SU-DHL-6 (cell line): ENCODE results near the gene FMNL1.

Source experiments
- H2AFZ ChIP-seq: fragments of 200-600 bp; sonication (generic); 2 replicates; pipeline ENCODE4 v1.6.1; 2014; ENCODE audit warnings: low read depth, mild to moderate bottlenecking, moderate library complexity, mixed read lengths, antibody characterized with exemption, low read length; ENCODE audit not compliant: severe bottlenecking
- H3F3A ChIP-seq: fragments of 200-600 bp; shearing (Covaris generic); 2 replicates; pipeline ENCODE4 v1.6.0; 2016; ENCODE audit warnings: antibody characterized with exemption, mild to moderate bottlenecking; ENCODE audit not compliant: insufficient read depth
- H3K27ac ChIP-seq: fragments of 200-600 bp; sonication (generic); 2 replicates; pipeline ENCODE4 v1.5.1; 2016; ENCODE audit warnings: low read depth, mild to moderate bottlenecking, low read length, moderate library complexity, mixed read lengths
- H3K27me3 ChIP-seq: fragments of 200-600 bp; sonication (generic), shearing (Covaris generic); 2 replicates; pipeline ENCODE4 v1.6.0; 2014; ENCODE audit warnings: mild to moderate bottlenecking, low read length
- H3K36me3 ChIP-seq: fragments of 200-600 bp; sonication (generic); 2 replicates; pipeline ENCODE4 v1.6.1; 2014; ENCODE audit warnings: mild to moderate bottlenecking, low read length, mixed read lengths
- H3K4me2 ChIP-seq: fragments of 300-600, 200-600 bp; shearing (Covaris generic), sonication (generic); 2 replicates; pipeline ENCODE4 v1.6.0; 2014; ENCODE audit warnings: low read length, low read depth, mild to moderate bottlenecking; ENCODE audit not compliant: poor library complexity, severe bottlenecking
- H3K4me3 ChIP-seq: fragments of 200-600 bp; sonication (generic); 2 replicates; pipeline ENCODE4 v1.5.1; 2014; ENCODE audit warnings: antibody characterized with exemption, low read length, mild to moderate bottlenecking, mixed read lengths; ENCODE audit not compliant: insufficient read depth, poor library complexity, severe bottlenecking
- H3K79me2 ChIP-seq: fragments of 200-600 bp; sonication (generic); 2 replicates; pipeline ENCODE4 v1.6.1; 2014; ENCODE audit warnings: mild to moderate bottlenecking, low read length, moderate library complexity; ENCODE audit not compliant: insufficient read depth
- H3K9ac ChIP-seq: fragments of 200-600 bp; sonication (generic); 2 replicates; pipeline ENCODE4 v1.7.0; 2014; ENCODE audit warnings: mild to moderate bottlenecking, low read length
- H3K9me2 ChIP-seq: fragments of 200-600 bp; sonication (generic); replicated peaks from 2 replicates; pipeline ENCODE4 v1.6.1; 2014; ENCODE audit warnings: low read length; ENCODE audit not compliant: insufficient read depth
- H3K9me3 ChIP-seq: fragments of 200-600 bp; sonication (generic); 2 replicates; pipeline ENCODE4 v1.6.1; 2014; ENCODE audit warnings: low read length, mixed read lengths; ENCODE audit not compliant: insufficient read depth
- H4K20me1 ChIP-seq: fragments of 200-600 bp; sonication (generic); 2 replicates; pipeline ENCODE4 v1.6.1; 2014; ENCODE audit warnings: low read depth, mild to moderate bottlenecking, antibody characterized with exemption, low read length, moderate library complexity, mixed read lengths
- CTCF ChIP-seq: fragments of 200-600 bp; sonication (generic); IDR thresholded peaks from one replicate; pipeline ENCODE4 v1.5.1; 2017; ENCODE audit warnings: antibody characterized with exemption, mild to moderate bottlenecking, low read length, moderate library complexity; ENCODE audit not compliant: insufficient read depth, poor library complexity, severe bottlenecking
- EZH2phosphoT487 ChIP-seq: fragments of 200-600 bp; sonication (generic), shearing (Covaris generic); conservative IDR thresholded peaks from 2 replicates; pipeline ENCODE4 v1.6.1; 2018; ENCODE audit warnings: mild to moderate bottlenecking, antibody characterized with exemption, low read length, moderate library complexity, mixed read lengths

Gene FMNL1

GRCh38 chr17:45243750-45244149, 22.1 kb downstream of the FMNL1 start:
- Histone ChIP-seq H3K9me3 (no peaks in the 10 kb centered on the region), H3K4me3 (no peak overlapping the region), H3K9me2 (no peaks in the 10 kb centered on the region), H2AFZ (no peak overlapping the region), H4K20me1 (no peaks in the 10 kb centered on the region), H3K36me3 (no peaks in the 10 kb centered on the region), H3K27ac (no peak overlapping the region), H3K27me3 (no peaks in the 10 kb centered on the region), H3K9ac (no peak overlapping the region), H3K4me2 (no peak overlapping the region), H3K79me2 (peaks cover 3% of the 10 kb centered on the region; the same call in 1 of the 2 replicates), H3F3A (peaks cover 4% of the 10 kb centered on the region; the same call in 1 of the 2 replicates)
- TF ChIP-seq EZH2phosphoT487 = no peak
- TF ChIP-seq CTCF = no peak

GRCh38 chr17:45244725-45245656, 23.3 kb downstream of the FMNL1 start:
- Histone ChIP-seq H4K20me1 (no peaks in the 10 kb centered on the region), H3K4me3 (no peak overlapping the region), H3K9ac (no peak overlapping the region), H3K9me3 (no peaks in the 10 kb centered on the region), H3K27me3 (no peaks in the 10 kb centered on the region), H3K4me2 (no peak overlapping the region), H3F3A (peaks cover 4% of the 10 kb centered on the region; the same call in 1 of the 2 replicates), H3K36me3 (no peaks in the 10 kb centered on the region), H2AFZ (no peak overlapping the region), H3K79me2 (peaks cover 7% of the 10 kb centered on the region; the same call in 1 of the 2 replicates), H3K27ac (no peak overlapping the region), H3K9me2 (no peaks in the 10 kb centered on the region)
- TF ChIP-seq CTCF (no peak), EZH2phosphoT487 (no peak)

GRCh38 chr17:45246338-45246737, 24.7 kb downstream of the FMNL1 start:
- Histone ChIP-seq H3K4me2 (peak overlapping the region; percentile 84), H3F3A (peaks cover 4% of the 10 kb centered on the region; the same call in 1 of the 2 replicates), H4K20me1 (no peaks in the 10 kb centered on the region), H3K79me2 (peaks cover 7% of the 10 kb centered on the region; the same call in 1 of the 2 replicates), H3K36me3 (no peaks in the 10 kb centered on the region), H3K9me3 (no peaks in the 10 kb centered on the region), H3K9me2 (no peaks in the 10 kb centered on the region), H3K27ac (no peak overlapping the region; the same call in 1 of the 2 replicates), H3K4me3 (no peak overlapping the region), H3K9ac (peak overlapping the region; percentile 83; the same call in 1 of the 2 replicates), H3K27me3 (no peaks in the 10 kb centered on the region), H2AFZ (no peak overlapping the region)
- no peak for TF ChIP-seq EZH2phosphoT487
